A673 (cell line): Measurements from ENCODE around the gene CCDC102A. TPM values are rescaled to one million over a fixed set of nuclear protein-coding genes. Genes with fewer than 3 reads are reported as not detected.

Experiments used
- BruUV-seq: library from RNA; stranded (reverse); fragments of 400-500 nt; replicated peaks from 2 replicates; lab custom pipeline; 2021; lab: Mats Ljungman, UMichigan
- CTCF ChIA-PET: fragments of 300-600 bp; sonication (Branson Sonifier 250); formaldehyde crosslinking; loops from one replicate; lab custom pipeline; 2022; ENCODE audit warnings: antibody characterized with exemption; lab: Charles Lee
- POLR2A ChIA-PET: fragments of 300-600 bp; sonication (Branson Sonifier 250); formaldehyde crosslinking; loops from one replicate; lab custom pipeline; 2022; ENCODE audit warnings: antibody characterized with exemption; ENCODE audit not compliant: low non-redundant PET; lab: Charles Lee
- DNase-seq: peaks from one replicate; pipeline ENCODE4 v3.0.0-alpha.2; 2015; ENCODE audit warnings: low spot score
- H3K27ac ChIP-seq: fragments of 200-600 bp; sonication (generic); 2 replicates; pipeline ENCODE4 v1.5.1; 2016; ENCODE audit warnings: mixed run types, low read depth, mild to moderate bottlenecking, mixed read lengths, antibody characterized with exemption, low read length; ENCODE audit not compliant: poor library complexity, severe bottlenecking
- H3K27me3 ChIP-seq: fragments of 200-600 bp; sonication (generic); replicated peaks from 2 replicates; pipeline ENCODE4 v1.6.1; 2017; ENCODE audit warnings: mixed run types, low read depth, mild to moderate bottlenecking, mixed read lengths, antibody characterized with exemption, low read length; ENCODE audit not compliant: insufficient read depth, poor library complexity
- H3K36me3 ChIP-seq: fragments of 200-600 bp; sonication (generic); 2 replicates; pipeline ENCODE4 v1.6.1; 2016; ENCODE audit warnings: mixed run types, mild to moderate bottlenecking, mixed read lengths, antibody characterized with exemption, low read length; ENCODE audit not compliant: insufficient read depth, poor library complexity, severe bottlenecking
- H3K4me1 ChIP-seq: fragments of 200-600 bp; sonication (generic); 2 replicates; pipeline ENCODE4 v1.6.1; 2017; ENCODE audit warnings: mixed run types, mild to moderate bottlenecking, mixed read lengths, antibody characterized with exemption, low read length; ENCODE audit not compliant: insufficient read depth, poor library complexity, severe bottlenecking
- H3K4me3 ChIP-seq: fragments of 200-600 bp; sonication (generic); 2 replicates; pipeline ENCODE4 v1.5.1; 2016; ENCODE audit warnings: low read depth, mixed run types, mild to moderate bottlenecking, mixed read lengths, low read length; ENCODE audit not compliant: poor library complexity, severe bottlenecking
- H3K9me3 ChIP-seq: fragments of 200-600 bp; sonication (generic); 2 replicates; pipeline ENCODE4 v1.6.1; 2016; ENCODE audit warnings: mixed run types, low read depth, mild to moderate bottlenecking, mixed read lengths, antibody characterized with exemption, low read length; ENCODE audit not compliant: poor library complexity, severe bottlenecking
- EZH2 ChIP-seq: fragments of 200-600 bp; sonication (generic); IDR thresholded peaks from 2 replicates; pipeline ENCODE4 v1.6.1; 2017; ENCODE audit warnings: borderline replicate concordance, low read depth, mild to moderate bottlenecking, mixed read lengths, antibody characterized with exemption, low read length; ENCODE audit not compliant: poor library complexity, severe bottlenecking
- intact Hi-C: fragments of 100-400 bp; cut with micrococcal nuclease; formaldehyde crosslinking; loops from one replicate; pipeline ENCODE4 v1.10.0; 2022; ENCODE audit not compliant: unreplicated experiment
- total RNA-seq: library from RNA; stranded (reverse); gene quantifications from 2 replicates; pipeline ENCODE4 v1.2.3, GENCODE V29; 2021
- TF ChIP-seq, protein P1 (sequence below): fragments of 300-800, 200-600 bp; sonication (generic); conservative IDR thresholded peaks from 2 replicates; pipeline ENCODE4 v1.5.1; 2017; ENCODE audit warnings: low read depth, mild to moderate bottlenecking, antibody characterized with exemption, low read length, moderate library complexity, mixed read lengths

Gene CCDC102A
- total RNA-seq, 1 experiment from 2014 or later, result 10.3 TPM

- BruUV-seq, result no TSS peak
- H3K27ac ChIP-seq, result no peak overlapping the region
- no peak overlapping the region for H3K4me3 ChIP-seq
- DNase-seq, result no peak
- ChIA-PET CTCF (interaction anchor here (0.6 kb wide), 1 partner anchor 444 kb away, joined by 7 read pairs; no protein-coding TSS in a partner anchor), POLR2A (no interaction called here)
- H3K4me1 ChIP-seq, result peaks cover 16% of the 10 kb centered on the region
- H3K9me3 ChIP-seq, result no peaks in the 10 kb centered on the region
- TF ChIP-seq EZH2, result no peak
- TF ChIP-seq, protein P1, sequence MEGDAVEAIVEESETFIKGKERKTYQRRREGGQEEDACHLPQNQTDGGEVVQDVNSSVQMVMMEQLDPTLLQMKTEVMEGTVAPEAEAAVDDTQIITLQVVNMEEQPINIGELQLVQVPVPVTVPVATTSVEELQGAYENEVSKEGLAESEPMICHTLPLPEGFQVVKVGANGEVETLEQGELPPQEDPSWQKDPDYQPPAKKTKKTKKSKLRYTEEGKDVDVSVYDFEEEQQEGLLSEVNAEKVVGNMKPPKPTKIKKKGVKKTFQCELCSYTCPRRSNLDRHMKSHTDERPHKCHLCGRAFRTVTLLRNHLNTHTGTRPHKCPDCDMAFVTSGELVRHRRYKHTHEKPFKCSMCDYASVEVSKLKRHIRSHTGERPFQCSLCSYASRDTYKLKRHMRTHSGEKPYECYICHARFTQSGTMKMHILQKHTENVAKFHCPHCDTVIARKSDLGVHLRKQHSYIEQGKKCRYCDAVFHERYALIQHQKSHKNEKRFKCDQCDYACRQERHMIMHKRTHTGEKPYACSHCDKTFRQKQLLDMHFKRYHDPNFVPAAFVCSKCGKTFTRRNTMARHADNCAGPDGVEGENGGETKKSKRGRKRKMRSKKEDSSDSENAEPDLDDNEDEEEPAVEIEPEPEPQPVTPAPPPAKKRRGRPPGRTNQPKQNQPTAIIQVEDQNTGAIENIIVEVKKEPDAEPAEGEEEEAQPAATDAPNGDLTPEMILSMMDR, result no peak
- H3K36me3 ChIP-seq, result no peaks in the 10 kb centered on the region
- H3K27me3 ChIP-seq, result no peaks in the 10 kb centered on the region
- intact Hi-C loops, result no loop called here
Measured at GRCh38 chr16:57516176-57516725, 20.1 kb downstream of the CCDC102A start.

DNA sequence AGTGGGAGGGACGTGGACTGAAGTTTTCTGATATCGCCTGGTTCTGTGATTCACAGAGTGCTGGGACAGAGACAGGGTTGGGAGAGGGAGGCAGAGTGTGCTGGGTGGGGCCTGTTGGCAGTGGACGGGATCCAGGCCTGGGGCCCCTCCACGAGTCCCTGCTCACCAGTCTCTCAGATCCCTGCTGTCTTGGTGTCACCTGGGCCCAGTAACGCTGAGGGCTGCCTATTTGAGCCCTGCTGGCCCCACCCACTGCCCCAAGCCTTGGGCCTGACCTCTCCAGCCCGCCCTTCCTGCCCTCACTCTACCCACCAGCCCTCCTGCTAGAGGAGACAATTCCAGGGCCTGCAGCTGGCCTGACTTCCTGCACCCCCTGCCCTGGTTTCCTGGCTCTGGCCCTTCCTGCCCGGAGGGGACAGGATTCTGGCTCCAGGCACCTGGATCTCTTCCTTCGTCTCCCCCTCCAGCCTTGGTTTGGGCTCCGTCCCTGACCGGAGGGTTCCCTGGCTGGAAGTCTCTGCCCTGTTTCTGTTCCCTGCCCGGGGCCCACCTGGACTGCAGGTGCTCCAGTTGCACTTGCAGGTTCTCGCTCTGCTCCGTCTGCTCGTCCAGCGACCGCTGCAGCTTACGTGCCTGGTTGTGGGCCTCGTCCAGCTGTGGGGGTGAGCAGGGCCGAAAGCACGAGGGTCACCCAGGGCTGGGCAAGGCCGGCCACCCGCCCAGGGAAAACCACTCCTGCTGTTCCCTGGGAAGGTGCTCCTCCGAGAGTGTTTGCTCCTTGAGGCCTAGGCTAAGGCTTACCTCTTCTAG, 21.4 kb downstream of the CCDC102A start:
- intact Hi-C loops, result no loop called here
- H3K27ac ChIP-seq, result no peak overlapping the region
- DNase-seq, result no peak
- BruUV-seq, result no TSS peak
- CTCF ChIA-PET, result no interaction called here
- H3K36me3 ChIP-seq, result no peaks in the 10 kb centered on the region
- POLR2A ChIA-PET, result no interaction called here
- H3K9me3 ChIP-seq, result no peaks in the 10 kb centered on the region
- no peak for TF ChIP-seq EZH2
- TF ChIP-seq, protein P1, result no peak
- no peak overlapping the region for H3K4me3 ChIP-seq
- H3K4me1 ChIP-seq, result peaks cover 16% of the 10 kb centered on the region
- no peaks in the 10 kb centered on the region for H3K27me3 ChIP-seq

- POLR2A ChIA-PET, result interaction anchor here (1.0 kb wide), 1 partner anchor 92 kb away, joined by 3 read pairs; no protein-coding TSS in a partner anchor
- TF ChIP-seq EZH2, result no peak
- TF ChIP-seq, protein P1, result no peak
- Histone ChIP-seq H3K4me3 (no peak overlapping the region), H3K27me3 (no peaks in the 10 kb centered on the region), H3K27ac (no peak overlapping the region), H3K36me3 (no peaks in the 10 kb centered on the region), H3K9me3 (no peaks in the 10 kb centered on the region), H3K4me1 (peaks cover 16% of the 10 kb centered on the region)
- no peak for DNase-seq
- intact Hi-C loops, result no loop called here
- no TSS peak for BruUV-seq
- CTCF ChIA-PET, result interaction anchor here (1.3 kb wide), 1 partner anchor 52 kb away, joined by 4 read pairs; the partner anchor contains the start of gene POLR2C
Measured at GRCh38 chr16:57514371-57514770, 22.0 kb downstream of the CCDC102A start.
